Measurements from ENCODE around the gene SMCO2. TPM values are rescaled to one million over a fixed set of nuclear protein-coding genes. Genes with fewer than 3 reads are reported as not detected.

SMCO2 gene
- total and polyA plus RNA-seq, 4 donors: 0.16 to 0.33 (median 0.31) TPM; not detected in 1

GRCh38 chr12:27499377-27499776, 52.8 kb downstream of the SMCO2 start:
- no peaks in the 10 kb centered on the region for H3K36me3 ChIP-seq (ENCODE audit: control insufficient read depth in 4 of 4, insufficient read depth in 4 of 4, low read length in 4 of 4)
- H3K27me3 ChIP-seq (ENCODE audit: control insufficient read depth in 3 of 3, insufficient read depth in 3 of 3, low read length in 2 of 3): no peaks in the 10 kb centered on the region
- WGBS, 2 donors: 95 to 98% methylated on average over 3 of the region's 3 CpGs
- DNase-seq (no peak), ATAC-seq (ENCODE audit: insufficient read depth, low FRiP score) (no peak)
- H3K27ac ChIP-seq (ENCODE audit: low read depth in 1 of 2, low read length in 1 of 2): no peak overlapping the region
- peaks cover 0 to 5% (median 0%) of the 10 kb centered on the region in 5 donors for H3K4me1 ChIP-seq (ENCODE audit: control insufficient read depth in 5 of 5, insufficient read depth in 5 of 5, low read length in 5 of 5)
- no peak for TF ChIP-seq CTCF (IDR thresholded peaks at IDR 0.05; ENCODE audit: control extremely low read depth, extremely low read depth)
- no peak overlapping the region for H3K9ac ChIP-seq (ENCODE audit: insufficient read depth in 1 of 2, low read length in 2 of 2)
- H3K4me3 ChIP-seq: no peak overlapping the region
- no peaks in the 10 kb centered on the region for H3K9me3 ChIP-seq (ENCODE audit: control insufficient read depth in 4 of 4, insufficient read depth in 3 of 4, low read length in 3 of 4)

- WGBS, 2 donors: 60 to 72% methylated on average over 3 of the region's 3 CpGs
- no peak for ATAC-seq (ENCODE audit: insufficient read depth, low FRiP score)
Observed at GRCh38 chr12:27500546-27500945, 54.0 kb downstream of the SMCO2 start.

GRCh38 chr12:27502021-27502435, 55.5 kb downstream of the SMCO2 start:
- Histone ChIP-seq H3K9ac (ENCODE audit: insufficient read depth in 1 of 2, low read length in 2 of 2) (no peak overlapping the region), H3K36me3 (ENCODE audit: control insufficient read depth in 4 of 4, insufficient read depth in 4 of 4, low read length in 4 of 4) (no peaks in the 10 kb centered on the region), H3K4me3 (no peak overlapping the region), H3K27ac (ENCODE audit: low read depth in 1 of 2, low read length in 1 of 2) (no peak overlapping the region), H3K4me1 (ENCODE audit: control insufficient read depth in 5 of 5, insufficient read depth in 5 of 5, low read length in 5 of 5) (peaks cover 0 to 5% (median 0%) of the 10 kb centered on the region in 5 donors), H3K9me3 (ENCODE audit: control insufficient read depth in 4 of 4, insufficient read depth in 3 of 4, low read length in 3 of 4) (no peaks in the 10 kb centered on the region), H3K27me3 (ENCODE audit: control insufficient read depth in 3 of 3, insufficient read depth in 3 of 3, low read length in 2 of 3) (no peaks in the 10 kb centered on the region)
- whole genome bisulfite sequencing, 2 donors: 88 to 90% methylated on average over 6 of the region's 6 CpGs
- DNase-seq (no peak), ATAC-seq (ENCODE audit: insufficient read depth, low FRiP score) (no peak)
- no peak for TF ChIP-seq CTCF (IDR thresholded peaks at IDR 0.05; ENCODE audit: control extremely low read depth, extremely low read depth)

More at GRCh38 chr12:27500546-27500945, 54.0 kb downstream of the SMCO2 start:
- Histone ChIP-seq H3K4me3 (no peak overlapping the region), H3K36me3 (ENCODE audit: control insufficient read depth in 4 of 4, insufficient read depth in 4 of 4, low read length in 4 of 4) (no peaks in the 10 kb centered on the region), H3K27me3 (ENCODE audit: control insufficient read depth in 3 of 3, insufficient read depth in 3 of 3, low read length in 2 of 3) (no peaks in the 10 kb centered on the region), H3K9ac (ENCODE audit: insufficient read depth in 1 of 2, low read length in 2 of 2) (no peak overlapping the region), H3K27ac (ENCODE audit: low read depth in 1 of 2, low read length in 1 of 2) (no peak overlapping the region), H3K4me1 (ENCODE audit: control insufficient read depth in 5 of 5, insufficient read depth in 5 of 5, low read length in 5 of 5) (peaks cover 0 to 5% (median 0%) of the 10 kb centered on the region in 5 donors), H3K9me3 (ENCODE audit: control insufficient read depth in 4 of 4, insufficient read depth in 3 of 4, low read length in 3 of 4) (no peaks in the 10 kb centered on the region)
- no peak for TF ChIP-seq CTCF (IDR thresholded peaks at IDR 0.05; ENCODE audit: control extremely low read depth, extremely low read depth)
- DNase-seq: no peak

- H3K9me3 ChIP-seq (ENCODE audit: control insufficient read depth in 4 of 4, insufficient read depth in 3 of 4, low read length in 3 of 4): no peaks in the 10 kb centered on the region
- no peak for DNase-seq
- ATAC-seq (ENCODE audit: insufficient read depth, low FRiP score): no peak
- no peak for TF ChIP-seq CTCF (IDR thresholded peaks at IDR 0.05; ENCODE audit: control extremely low read depth, extremely low read depth)
- WGBS, 2 donors: 92 to 94% methylated on average over 2 of the region's 2 CpGs
- H3K4me3 ChIP-seq: no peak overlapping the region
- H3K27ac ChIP-seq (ENCODE audit: low read depth in 1 of 2, low read length in 1 of 2): peak overlapping the region in 1 of 2 donors; percentile 85
- H3K36me3 ChIP-seq (ENCODE audit: control insufficient read depth in 4 of 4, insufficient read depth in 4 of 4, low read length in 4 of 4): no peaks in the 10 kb centered on the region
- no peaks in the 10 kb centered on the region for H3K27me3 ChIP-seq (ENCODE audit: control insufficient read depth in 3 of 3, insufficient read depth in 3 of 3, low read length in 2 of 3)
- H3K4me1 ChIP-seq (ENCODE audit: control insufficient read depth in 5 of 5, insufficient read depth in 5 of 5, low read length in 5 of 5): peaks cover 0 to 5% (median 0%) of the 10 kb centered on the region in 5 donors
- H3K9ac ChIP-seq (ENCODE audit: insufficient read depth in 1 of 2, low read length in 2 of 2): no peak overlapping the region
Observed at GRCh38 chr12:27504507-27504906, 58.0 kb downstream of the SMCO2 start.

Data from lung (tissue), 12 donors.